GM21737 (cell line): ENCODE measurements around the gene TMEM150C.
"Not testable (repeated sequence)": the region's sequence is repeated elsewhere in the genome, so short reads cannot be mapped to it uniquely, and the experiment has no call there.

Source experiments
- ATAC-seq: cut with Tn5 transposase; IDR thresholded peaks from one replicate; pipeline ENCODE4 v1.9.1; 2021; ENCODE audit warnings: mild to moderate bottlenecking, moderate library complexity; ENCODE audit not compliant: unreplicated experiment

Gene TMEM150C

GRCh38 chr4:82479562-82479961 lies 82.2 kb downstream of the TMEM150C start:
- ATAC-seq: no peak

- not testable (repeated sequence) for ATAC-seq
These were observed 84.3 kb downstream of the TMEM150C start for GRCh38 chr4:82477469-82477868.

GRCh38 chr4:82475931-82476330 lies 85.9 kb downstream of the TMEM150C start:
- ATAC-seq: not testable (repeated sequence)

GRCh38 chr4:82473621-82474164 lies 88.1 kb downstream of the TMEM150C start:
- ATAC-seq: no peak

GRCh38 chr4:82473080-82473479 lies 88.7 kb downstream of the TMEM150C start:
- ATAC-seq: not testable (repeated sequence)

- ATAC-seq: no peak
These were observed 91.9 kb downstream of the TMEM150C start for GRCh38 chr4:82469791-82470345.

- ATAC-seq: no peak
These were observed 94.3 kb downstream of the TMEM150C start for GRCh38 chr4:82467471-82467870.

- ATAC-seq: no peak
These were observed 98.6 kb downstream of the TMEM150C start for GRCh38 chr4:82463221-82463620.

- peak; percentile 79 for ATAC-seq
These were observed 99.4 kb downstream of the TMEM150C start for GRCh38 chr4:82462415-82462831.

- no peak for ATAC-seq
These were observed 100.1 kb downstream of the TMEM150C start for GRCh38 chr4:82461710-82462109.

GRCh38 chr4:82458729-82459128 lies 103.1 kb downstream of the TMEM150C start:
- ATAC-seq: no peak

- ATAC-seq: no peak
These were observed 104.5 kb downstream of the TMEM150C start for GRCh38 chr4:82457266-82457665.

GRCh38 chr4:82452026-82452425 lies 109.8 kb downstream of the TMEM150C start:
- no peak for ATAC-seq

GRCh38 chr4:82450966-82451755 lies 110.6 kb downstream of the TMEM150C start:
- no peak for ATAC-seq

- ATAC-seq: no peak
These were observed 113.9 kb downstream of the TMEM150C start for GRCh38 chr4:82447886-82448285.

- ATAC-seq: no peak
These were observed 122.7 kb downstream of the TMEM150C start for GRCh38 chr4:82439088-82439487.

GRCh38 chr4:82437285-82438005 lies 124.3 kb downstream of the TMEM150C start:
- ATAC-seq: no peak

GRCh38 chr4:82436780-82437179 lies 125.0 kb downstream of the TMEM150C start:
- no peak for ATAC-seq

- no peak for ATAC-seq
These were observed 125.7 kb downstream of the TMEM150C start for GRCh38 chr4:82436130-82436529.

GRCh38 chr4:82434949-82435348 lies 126.8 kb downstream of the TMEM150C start:
- no peak for ATAC-seq

GRCh38 chr4:82433791-82434190 lies 128.0 kb downstream of the TMEM150C start:
- ATAC-seq: no peak
